GM12878 (cell line): Measurements from ENCODE around the gene IFIT2. TPM values are rescaled to one million over a fixed set of nuclear protein-coding genes. Genes with fewer than 3 reads are reported as not detected.

Experiments used
- BRCA1 ChIP-seq: IDR thresholded peaks from 2 replicates; pipeline ENCODE4 v1.6.1; 2011; ENCODE audit warnings: low read depth, low read length, improper control_type of control experiment
- CBX3 ChIP-seq: fragments of 200-600 bp; sonication (generic); IDR thresholded peaks from 2 replicates; pipeline ENCODE4 v1.6.1; 2016; ENCODE audit warnings: low read depth, borderline replicate concordance
- FOXM1 ChIP-seq: IDR thresholded peaks from 2 replicates; pipeline ENCODE4 v1.6.1; 2012; ENCODE audit warnings: low read depth, mild to moderate bottlenecking, inconsistent platforms, low read length, moderate library complexity
- GATAD2B ChIP-seq: fragments of 450-650 bp; conservative IDR thresholded peaks from 2 replicates; pipeline ENCODE4 v1.6.1; 2017; ENCODE audit warnings: low read depth, mild to moderate bottlenecking, moderate library complexity
- HCFC1 ChIP-seq: fragments of 150-350 bp; IDR thresholded peaks from 2 replicates; pipeline ENCODE4 v1.6.1; 2014; ENCODE audit warnings: low read length
- HDAC6 ChIP-seq: fragments of 200-600 bp; sonication (generic); IDR thresholded peaks from one replicate; pipeline ENCODE4 v1.8.0; 2017; ENCODE audit warnings: antibody characterized with exemption; ENCODE audit not compliant: unreplicated experiment
- HDGF ChIP-seq: fragments of 450-650 bp; IDR thresholded peaks from 2 replicates; pipeline ENCODE4 v1.6.1; 2016; ENCODE audit warnings: antibody characterized with exemption
- IKZF1 ChIP-seq: fragments of 450-650 bp; conservative IDR thresholded peaks from 2 replicates; pipeline ENCODE4 v1.6.1; 2017; ENCODE audit warnings: antibody characterized with exemption, mild to moderate bottlenecking
- PAX5 ChIP-seq: IDR thresholded peaks from 2 replicates; pipeline ENCODE4 v1.6.1; 2011; ENCODE audit warnings: low read depth, low read length, borderline replicate concordance
- PAX8 ChIP-seq: fragments of 450-650 bp; IDR thresholded peaks from 2 replicates; pipeline ENCODE4 v1.6.1; 2017; ENCODE audit warnings: mild to moderate bottlenecking, moderate library complexity
- RAD21 ChIP-seq: IDR thresholded peaks from 2 replicates; pipeline ENCODE4 v1.6.1; 2011; ENCODE audit warnings: mild to moderate bottlenecking, low read depth, low read length, moderate library complexity; ENCODE audit not compliant: insufficient read depth
- RCOR1 ChIP-seq: conservative IDR thresholded peaks from 2 replicates; pipeline ENCODE4 v1.6.1; 2012; ENCODE audit warnings: low read depth, low read length, improper control_type of control experiment
- RELA ChIP-seq: fragments of 450-650 bp; IDR thresholded peaks from 2 replicates; pipeline ENCODE4 v1.8.0; 2014; ENCODE audit warnings: borderline replicate concordance; ENCODE audit not compliant: partially characterized antibody
- SIX5 ChIP-seq: IDR thresholded peaks from 2 replicates; pipeline ENCODE4 v1.6.1; 2011; ENCODE audit warnings: mild to moderate bottlenecking, low read depth, low read length, moderate library complexity; ENCODE audit not compliant: severe bottlenecking
- SPI1 ChIP-seq: IDR thresholded peaks from 2 replicates; pipeline ENCODE4 v1.6.1; 2011; ENCODE audit warnings: low read depth, mild to moderate bottlenecking, low read length, moderate library complexity, borderline replicate concordance; ENCODE audit not compliant: insufficient read depth
- SREBF2 ChIP-seq: IDR thresholded peaks from 2 replicates; pipeline ENCODE4 v1.6.1; 2012; ENCODE audit warnings: mild to moderate bottlenecking, low read length
- USF2 ChIP-seq: IDR thresholded peaks from 2 replicates; pipeline ENCODE4 v1.6.1; 2011; ENCODE audit warnings: low read depth, low read length, improper control_type of control experiment, borderline replicate concordance
- ZBED1 ChIP-seq: IDR thresholded peaks from 2 replicates; pipeline ENCODE4 v1.6.1; 2016; ENCODE audit warnings: borderline replicate concordance
- ZBTB11 ChIP-seq: fragments of 450-650 bp; formaldehyde crosslinking; IDR thresholded peaks from 2 replicates; pipeline ENCODE4 v1.5.0; 2022; ENCODE audit warnings: mild to moderate bottlenecking, missing genetic modification characterization
- ZSCAN29 ChIP-seq: fragments of 450-650 bp; IDR thresholded peaks from 2 replicates; pipeline ENCODE4 v1.6.1; 2017; ENCODE audit warnings: mild to moderate bottlenecking, moderate library complexity
- ZZZ3 ChIP-seq: IDR thresholded peaks from 2 replicates; pipeline ENCODE4 v1.6.1; 2011; ENCODE audit warnings: low read depth; ENCODE audit not compliant: control insufficient read depth, insufficient read length
- polyA plus RNA-seq, 11 experiments: library from polyadenylated mRNA; depleted of rRNA in 4 of 11; unstranded in 6 of 11; stranded (reverse) in 5 of 11; fragments of >200 nt; fragmentation: Nextera tagmentation in 4 of 11; fragmentation: Illumina TruSeq in 1 of 11; extraction: Ambion mirVana in 4 of 11; extraction: Trizol in 1 of 11; gene quantifications; 1 replicate in 1 of 11; 2 replicates in 10 of 11; pipeline versions ENCODE4 v1.2.1 to v1.2.3, GENCODE V29; 2011 to 2016; ENCODE audit warnings: inconsistent platforms in 2 of 11, missing spikeins in 2 of 11, low read depth in 1 of 11
- total RNA-seq, 4 experiments: library from RNA; depleted of rRNA in 3 of 4; stranded (reverse); fragments of >200 nt in 3 of 4; fragmentation: Illumina TruSeq in 1 of 4; extraction: Trizol in 1 of 4; gene quantifications; 2 replicates each; pipeline versions ENCODE4 v1.2.1 to v1.2.3, GENCODE V29; 2013 to 2021
- TF ChIP-seq, protein P1 (sequence below): fragments of 450-650 bp; IDR thresholded peaks from 2 replicates; pipeline ENCODE4 v1.6.1; 2017; ENCODE audit warnings: mild to moderate bottlenecking, moderate library complexity
- TF ChIP-seq, protein P2 (sequence below): IDR thresholded peaks from 2 replicates; pipeline ENCODE4 v1.6.1; 2012; ENCODE audit warnings: low read depth, low read length, improper control_type of control experiment

Gene IFIT2
- total and polyA plus RNA-seq, 10 of the 15 experiments (the other 5 are each of a cell fraction or from before 2014, with no cell fraction given) = 5.2 to 14.8 (median 9.7) TPM

- TF ChIP-seq ZBTB11 (CRISPR knock-in tag) = no peak
- TF ChIP-seq SREBF2 = no peak
- TF ChIP-seq, protein P1, sequence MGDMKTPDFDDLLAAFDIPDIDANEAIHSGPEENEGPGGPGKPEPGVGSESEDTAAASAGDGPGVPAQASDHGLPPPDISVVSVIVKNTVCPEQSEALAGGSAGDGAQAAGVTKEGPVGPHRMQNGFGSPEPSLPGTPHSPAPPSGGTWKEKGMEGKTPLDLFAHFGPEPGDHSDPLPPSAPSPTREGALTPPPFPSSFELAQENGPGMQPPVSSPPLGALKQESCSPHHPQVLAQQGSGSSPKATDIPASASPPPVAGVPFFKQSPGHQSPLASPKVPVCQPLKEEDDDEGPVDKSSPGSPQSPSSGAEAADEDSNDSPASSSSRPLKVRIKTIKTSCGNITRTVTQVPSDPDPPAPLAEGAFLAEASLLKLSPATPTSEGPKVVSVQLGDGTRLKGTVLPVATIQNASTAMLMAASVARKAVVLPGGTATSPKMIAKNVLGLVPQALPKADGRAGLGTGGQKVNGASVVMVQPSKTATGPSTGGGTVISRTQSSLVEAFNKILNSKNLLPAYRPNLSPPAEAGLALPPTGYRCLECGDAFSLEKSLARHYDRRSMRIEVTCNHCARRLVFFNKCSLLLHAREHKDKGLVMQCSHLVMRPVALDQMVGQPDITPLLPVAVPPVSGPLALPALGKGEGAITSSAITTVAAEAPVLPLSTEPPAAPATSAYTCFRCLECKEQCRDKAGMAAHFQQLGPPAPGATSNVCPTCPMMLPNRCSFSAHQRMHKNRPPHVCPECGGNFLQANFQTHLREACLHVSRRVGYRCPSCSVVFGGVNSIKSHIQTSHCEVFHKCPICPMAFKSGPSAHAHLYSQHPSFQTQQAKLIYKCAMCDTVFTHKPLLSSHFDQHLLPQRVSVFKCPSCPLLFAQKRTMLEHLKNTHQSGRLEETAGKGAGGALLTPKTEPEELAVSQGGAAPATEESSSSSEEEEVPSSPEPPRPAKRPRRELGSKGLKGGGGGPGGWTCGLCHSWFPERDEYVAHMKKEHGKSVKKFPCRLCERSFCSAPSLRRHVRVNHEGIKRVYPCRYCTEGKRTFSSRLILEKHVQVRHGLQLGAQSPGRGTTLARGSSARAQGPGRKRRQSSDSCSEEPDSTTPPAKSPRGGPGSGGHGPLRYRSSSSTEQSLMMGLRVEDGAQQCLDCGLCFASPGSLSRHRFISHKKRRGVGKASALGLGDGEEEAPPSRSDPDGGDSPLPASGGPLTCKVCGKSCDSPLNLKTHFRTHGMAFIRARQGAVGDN = no peak
- TF ChIP-seq IKZF1 = peak; percentile 57
- peak; percentile 48; the same call in 1 of the 2 replicates for TF ChIP-seq ZBED1
- no peak for TF ChIP-seq RCOR1
- TF ChIP-seq HCFC1 = no peak
- TF ChIP-seq CBX3 = no peak
- no peak for TF ChIP-seq RELA
- no peak for TF ChIP-seq HDGF
- TF ChIP-seq, protein P2, sequence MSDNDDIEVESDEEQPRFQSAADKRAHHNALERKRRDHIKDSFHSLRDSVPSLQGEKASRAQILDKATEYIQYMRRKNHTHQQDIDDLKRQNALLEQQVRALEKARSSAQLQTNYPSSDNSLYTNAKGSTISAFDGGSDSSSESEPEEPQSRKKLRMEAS = no peak
- TF ChIP-seq SPI1 = 0 out of 2 replicates have a peak, but pooled peaks have one; percentile 10
- TF ChIP-seq ZSCAN29 = no peak
- 0 out of 2 replicates have a peak, but pooled peaks have one; percentile 16 for TF ChIP-seq FOXM1
- no peak for TF ChIP-seq PAX8
- TF ChIP-seq RAD21 = no peak
- TF ChIP-seq BRCA1 = no peak
- no peak for TF ChIP-seq PAX5
- no peak for TF ChIP-seq USF2
- no peak for TF ChIP-seq GATAD2B
- TF ChIP-seq ZZZ3 = no peak
- no peak for TF ChIP-seq HDAC6
- TF ChIP-seq SIX5 = no peak
Measured at GRCh38 chr10:89327803-89328441, 26.1 kb downstream of the IFIT2 start, which contains the start of gene IFIT3 (continued).
